HEK293 (cell line): ENCODE data around the gene OSBP2.

Source experiments
- CTCF ChIA-PET: fragments of 350-600 bp; formaldehyde crosslinking; extraction: SDS; loops from one replicate; lab custom pipeline; 2021; ENCODE audit warnings: antibody characterized with exemption; lab: Yijun Ruan, JAX
- POLR2A ChIA-PET: fragments of 300-600 bp; formaldehyde crosslinking; extraction: SDS; loops from one replicate; lab custom pipeline; 2020; ENCODE audit warnings: antibody characterized with exemption, inconsistent platforms; lab: Yijun Ruan, JAX
- H3K27ac ChIP-seq: fragments of 200-500 bp; sonication (Bioruptor generic); 2 replicates; pipeline ENCODE4 v1.5.1; 2014; ENCODE audit warnings: low read depth, low read length, control low read depth, inconsistent platforms; ENCODE audit errors: extremely low read depth
- H3K36me3 ChIP-seq, 2 experiments: fragments of 200-500 bp in 1 of 2; sonication (Bioruptor generic) in 1 of 2; 1 replicate in 1 of 2; 2 replicates in 1 of 2; pipeline ENCODE4 v1.5.1; 2014 to 2017; ENCODE audit warnings: inconsistent platforms in 2 of 2, low read length in 2 of 2; ENCODE audit not compliant: control insufficient read depth in 2 of 2, insufficient read depth in 1 of 2
- H3K4me1 ChIP-seq: fragments of 200-500 bp; sonication (Bioruptor generic); 2 replicates; pipeline ENCODE4 v1.5.1; 2014; ENCODE audit warnings: mild to moderate bottlenecking, low read length, inconsistent platforms; ENCODE audit not compliant: control insufficient read depth, insufficient read depth
- H3K4me3 ChIP-seq: 2 replicates; pipeline ENCODE4 v1.5.1; 2011; ENCODE audit warnings: low read depth, mild to moderate bottlenecking, control low read depth, low read length, moderate library complexity
- H3K9me3 ChIP-seq: fragments of 200-500 bp; sonication (Bioruptor generic); 2 replicates; pipeline ENCODE4 v1.5.1; 2014; ENCODE audit warnings: low read depth, low read length, inconsistent platforms; ENCODE audit not compliant: control insufficient read depth, insufficient read depth
- MYNN ChIP-seq: fragments of 450-650 bp; formaldehyde crosslinking; IDR thresholded peaks from 2 replicates; pipeline ENCODE4 v1.5.1; 2016; ENCODE audit warnings: missing biosample characterization, missing genetic modification characterization, borderline replicate concordance
- SETDB1 ChIP-seq: IDR thresholded peaks from one replicate; pipeline ENCODE4 v1.6.1; 2017; ENCODE audit warnings: mild to moderate bottlenecking, low read length, moderate library complexity, mixed read lengths; ENCODE audit not compliant: insufficient read length
- ZNF157 ChIP-seq: fragments of 450-650 bp; formaldehyde crosslinking; IDR thresholded peaks from 2 replicates; pipeline ENCODE4 v1.5.1; 2016; ENCODE audit warnings: missing biosample characterization, missing genetic modification characterization

The OSBP2 gene

DNA sequence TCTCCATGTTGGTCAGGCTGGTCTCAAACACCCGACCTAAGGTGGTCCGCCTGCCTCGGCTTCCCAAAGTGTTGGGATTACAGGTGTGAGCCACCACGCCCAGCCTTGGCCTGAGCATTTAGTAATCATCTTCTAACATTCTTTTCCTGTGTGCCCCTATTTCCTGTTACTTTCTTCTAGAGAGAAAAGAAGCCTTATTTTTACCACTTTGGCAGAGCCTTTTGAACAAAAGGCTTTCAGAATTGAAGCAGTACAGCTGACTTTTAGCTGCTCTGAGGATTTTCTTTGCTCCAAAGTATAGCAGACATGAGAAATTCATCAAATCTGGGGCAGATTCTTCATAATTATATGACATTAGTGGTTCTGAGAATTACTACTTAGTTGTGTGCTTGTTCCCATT lies 260.5 kb downstream of the OSBP2 start:
- H3K36me3 ChIP-seq = peaks cover 37 to 51% of the 10 kb centered on the region in 2 experiments
- no peak for TF ChIP-seq MYNN (tag by site-specific recombination)
- TF ChIP-seq ZNF157 (tag by site-specific recombination) = no peak
- TF ChIP-seq SETDB1 = no peak
- TF ChIP-seq, all 188 proteins: peak for 0
- H3K4me3 ChIP-seq = no peak overlapping the region
- POLR2A ChIA-PET = no interaction called here
- H3K9me3 ChIP-seq = no peaks in the 10 kb centered on the region
- CTCF ChIA-PET = no interaction called here
- no peaks in the 10 kb centered on the region for H3K4me1 ChIP-seq
- no peak overlapping the region for H3K27ac ChIP-seq
